T-helper 2 cell treated with Interferon-gamma antibody and Interleukin-4, amounts not matched to agents 5 μg/mL and 100 μg/mL, for 36 hours (primary cell): ENCODE data around the gene RPLP2.

Experiments used
- DNase-seq: peaks from one replicate; pipeline ENCODE4 v3.0.0; 2021; ENCODE audit warnings: low spot score
- H3K27ac Mint-ChIP-seq: one replicate; pipeline ENCODE4 v1.8.0; 2021; ENCODE audit warnings: mild to moderate bottlenecking, mixed read lengths
- H3K27me3 Mint-ChIP-seq: one replicate; pipeline ENCODE4 v1.8.0; 2021; ENCODE audit warnings: low read depth, mixed read lengths
- H3K36me3 Mint-ChIP-seq: one replicate; pipeline ENCODE4 v1.8.0; 2021; ENCODE audit warnings: low read depth, mixed read lengths
- H3K4me1 Mint-ChIP-seq: one replicate; pipeline ENCODE4 v1.8.0; 2021; ENCODE audit warnings: low read depth, mixed read lengths
- H3K4me3 Mint-ChIP-seq: one replicate; pipeline ENCODE4 v1.8.0; 2022; ENCODE audit warnings: mild to moderate bottlenecking, moderate library complexity, mixed read lengths
- H3K9me3 Mint-ChIP-seq: one replicate; pipeline ENCODE4 v1.8.0; 2021; ENCODE audit warnings: mixed read lengths

The RPLP2 gene

DNA sequence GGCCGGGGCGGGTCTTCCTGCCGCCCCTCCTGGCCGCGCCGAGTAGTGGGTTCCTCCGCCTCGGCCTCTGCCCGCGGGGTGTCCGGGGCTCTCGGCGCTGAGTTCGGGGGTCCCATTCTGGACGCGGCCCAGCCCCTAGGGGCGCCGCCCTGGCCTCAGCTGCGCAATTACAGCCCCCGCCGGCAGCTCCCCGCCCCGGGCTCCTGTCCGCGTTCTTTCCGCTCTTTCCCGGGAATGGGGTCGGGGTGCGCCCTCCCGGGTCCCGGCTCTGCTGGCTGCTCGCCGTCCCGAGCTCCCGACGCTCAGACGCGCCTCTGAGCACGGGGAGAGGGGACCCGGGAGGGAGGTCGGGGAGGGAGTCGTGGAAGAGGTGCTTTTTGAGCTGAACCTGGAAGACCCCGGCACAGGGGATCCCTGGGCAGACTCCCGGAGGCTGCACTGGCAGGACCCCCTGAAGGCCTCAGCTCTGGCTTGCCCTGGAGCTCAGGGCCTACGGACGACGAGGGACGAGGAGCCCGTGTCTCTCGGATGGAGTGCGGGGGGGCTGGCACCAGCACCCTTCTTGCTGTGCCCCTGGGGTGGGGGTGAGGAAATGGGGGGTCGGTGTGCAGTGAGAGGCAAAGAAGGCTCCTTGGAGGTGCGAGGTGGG lies 33.4 kb downstream of the RPLP2 start:
- no peak overlapping the region for H3K27ac Mint-ChIP-seq
- DNase-seq = no peak
- H3K9me3 Mint-ChIP-seq = no peaks in the 10 kb centered on the region
- peak overlapping the region; percentile 73 for H3K4me3 Mint-ChIP-seq
- no peaks in the 10 kb centered on the region for H3K27me3 Mint-ChIP-seq
- H3K4me1 Mint-ChIP-seq = peaks cover 10% of the 10 kb centered on the region
- H3K36me3 Mint-ChIP-seq = peaks cover 10% of the 10 kb centered on the region

GRCh38 chr11:843818-844692 lies 34.3 kb downstream of the RPLP2 start:
- Mint-ChIP-seq H3K4me3 (peak overlapping the region; percentile 73), H3K27ac (no peak overlapping the region), H3K27me3 (peaks cover 5% of the 10 kb centered on the region), H3K9me3 (no peaks in the 10 kb centered on the region), H3K4me1 (peaks cover 10% of the 10 kb centered on the region), H3K36me3 (peaks cover 5% of the 10 kb centered on the region)
- DNase-seq = no peak

DNA sequence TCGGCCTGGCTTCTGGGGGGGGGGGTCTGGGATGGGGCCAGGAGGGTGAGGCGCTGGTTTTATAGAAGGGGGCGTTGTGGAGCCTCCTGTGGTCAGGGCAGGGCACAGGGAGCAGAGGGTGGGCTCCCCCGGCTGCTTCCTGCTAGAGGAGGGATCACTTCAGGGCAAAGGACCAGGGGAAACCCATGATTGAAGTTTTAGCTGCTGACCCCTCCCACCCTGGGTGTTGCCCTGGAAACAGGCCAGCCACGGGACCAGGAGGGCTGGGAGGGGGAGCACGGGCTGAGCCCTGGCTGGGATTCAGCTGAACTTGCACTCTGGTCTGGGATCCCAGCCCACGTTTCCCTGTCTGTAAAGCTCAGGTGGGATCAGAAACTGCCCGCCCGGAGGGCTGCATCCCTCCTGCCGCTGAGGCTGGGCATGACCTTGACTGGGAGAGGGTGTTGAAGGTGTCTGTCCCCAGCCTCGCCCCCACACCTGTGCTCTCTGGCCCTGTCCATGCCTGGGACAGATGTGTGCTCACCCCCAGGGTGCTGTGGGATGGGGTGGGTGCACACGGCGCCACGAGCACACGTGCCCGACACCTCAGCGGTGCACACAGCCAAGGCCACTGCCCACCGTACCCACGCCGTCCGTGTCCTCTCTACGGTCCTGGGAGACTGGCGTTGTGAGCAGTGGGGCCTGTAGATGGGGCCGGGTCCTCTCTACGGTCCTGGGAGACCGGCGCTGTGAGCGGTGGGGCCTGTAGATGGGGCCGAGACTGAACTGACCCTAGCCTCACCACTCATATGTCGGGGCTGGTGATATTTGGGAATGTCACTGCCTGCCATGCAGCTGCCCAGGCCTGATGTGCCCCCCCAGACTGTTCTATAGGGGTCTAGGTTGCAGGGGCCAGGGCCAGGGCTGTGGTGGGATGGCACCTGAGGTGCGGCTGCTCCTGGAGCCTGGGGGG lies 35.2 kb downstream of the RPLP2 start:
- no peak overlapping the region for H3K4me3 Mint-ChIP-seq
- DNase-seq = no peak
- H3K27me3 Mint-ChIP-seq = peaks cover 8% of the 10 kb centered on the region
- peaks cover 10% of the 10 kb centered on the region for H3K4me1 Mint-ChIP-seq
- H3K27ac Mint-ChIP-seq = no peak overlapping the region
- peaks cover 4% of the 10 kb centered on the region for H3K36me3 Mint-ChIP-seq
- no peaks in the 10 kb centered on the region for H3K9me3 Mint-ChIP-seq

DNA sequence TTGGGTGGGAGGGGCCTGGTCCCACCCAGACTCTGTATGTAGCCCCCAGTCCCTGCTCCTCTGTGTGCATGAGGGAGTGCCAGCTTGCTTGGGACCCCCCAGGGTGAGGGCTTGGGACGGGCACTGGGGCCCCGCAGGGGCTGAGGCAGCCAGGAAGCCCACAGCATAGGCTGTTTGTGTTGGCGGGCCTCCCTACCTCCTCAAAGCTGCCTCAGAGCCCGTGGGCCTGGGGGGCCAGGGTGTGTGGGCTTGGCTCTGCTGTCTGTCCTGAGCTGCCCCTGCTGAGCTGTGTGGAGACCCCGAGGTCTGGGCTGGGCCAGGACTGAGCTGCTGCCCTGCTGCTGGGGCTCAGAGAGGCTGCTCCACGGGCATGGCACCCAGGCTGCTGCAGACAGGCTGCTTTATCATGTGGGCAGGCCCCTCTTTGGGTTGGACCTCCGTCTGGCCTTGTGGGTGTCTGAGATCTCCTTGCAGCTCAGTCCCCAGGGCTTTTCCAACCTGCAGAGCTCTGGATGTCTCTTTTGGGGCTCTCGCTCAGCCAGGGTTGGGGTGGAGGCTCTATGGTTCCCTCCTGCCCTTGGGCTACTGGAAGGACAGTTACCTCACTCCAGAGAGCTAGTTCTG lies 36.2 kb downstream of the RPLP2 start:
- Mint-ChIP-seq H3K36me3 (no peaks in the 10 kb centered on the region), H3K9me3 (no peaks in the 10 kb centered on the region), H3K4me3 (no peak overlapping the region), H3K27ac (no peak overlapping the region), H3K27me3 (peaks cover 8% of the 10 kb centered on the region), H3K4me1 (peaks cover 4% of the 10 kb centered on the region)
- DNase-seq = no peak

DNA sequence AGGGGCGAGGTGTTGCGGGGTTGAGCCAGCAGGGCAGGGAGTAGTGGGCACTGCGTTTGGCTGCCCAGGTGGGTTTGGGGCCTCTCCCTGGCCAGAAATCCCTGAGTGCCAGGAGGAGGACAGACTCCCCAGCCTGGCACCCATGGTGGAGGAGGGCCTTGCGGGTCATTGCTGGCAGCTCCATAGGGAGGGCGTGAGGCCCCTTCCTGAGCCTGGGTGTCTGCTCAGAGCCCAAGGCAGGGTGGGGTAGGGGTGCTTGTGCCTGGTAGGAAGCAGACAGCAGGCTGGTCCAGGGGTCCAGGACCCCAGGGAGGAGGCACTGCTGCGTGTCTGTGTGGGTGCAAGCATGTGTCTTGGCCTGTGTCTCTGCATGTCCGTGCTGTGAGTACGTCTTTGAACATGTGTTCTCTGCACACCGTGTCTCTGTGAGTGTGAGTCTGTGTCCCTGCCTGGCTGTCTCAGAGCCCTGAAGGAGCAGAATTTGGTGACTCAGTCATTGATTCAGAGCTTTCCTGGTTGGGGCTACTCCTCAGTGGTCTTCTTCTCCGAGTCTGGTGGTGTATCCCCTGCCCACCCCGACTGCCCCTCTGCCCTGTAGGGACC lies 36.8 kb downstream of the RPLP2 start:
- DNase-seq = no peak

DNA sequence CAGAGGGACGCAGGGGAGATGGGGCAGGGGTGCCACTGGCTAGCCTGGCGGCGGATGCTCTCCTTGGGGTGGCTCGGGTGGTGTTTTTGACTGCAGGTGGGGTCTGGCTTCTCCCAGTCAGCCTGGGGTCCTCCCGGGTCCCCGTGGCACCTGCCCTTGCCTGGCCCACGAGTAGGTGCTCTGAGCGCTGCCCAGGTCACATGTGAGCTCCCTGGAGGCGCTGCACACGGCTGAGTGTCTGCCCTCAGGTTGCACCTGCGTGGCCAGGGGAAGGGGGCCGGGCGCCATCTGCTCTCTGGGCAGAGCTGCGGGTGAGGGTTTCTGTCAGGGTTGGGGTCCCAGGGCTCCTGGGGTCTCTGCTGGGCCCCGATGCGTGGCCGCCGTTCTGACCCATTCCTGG lies 38.1 kb downstream of the RPLP2 start:
- peaks cover 4% of the 10 kb centered on the region for H3K4me1 Mint-ChIP-seq
- no peaks in the 10 kb centered on the region for H3K36me3 Mint-ChIP-seq
- H3K9me3 Mint-ChIP-seq = no peaks in the 10 kb centered on the region
- no peak for DNase-seq
- H3K27ac Mint-ChIP-seq = no peak overlapping the region
- H3K4me3 Mint-ChIP-seq = no peak overlapping the region
- peaks cover 8% of the 10 kb centered on the region for H3K27me3 Mint-ChIP-seq

More for the DNA sequence above, 36.8 kb downstream of the RPLP2 start:
- Mint-ChIP-seq H3K27me3 (peaks cover 8% of the 10 kb centered on the region), H3K4me1 (peaks cover 4% of the 10 kb centered on the region), H3K4me3 (no peak overlapping the region), H3K9me3 (no peaks in the 10 kb centered on the region), H3K36me3 (no peaks in the 10 kb centered on the region), H3K27ac (no peak overlapping the region)

DNA sequence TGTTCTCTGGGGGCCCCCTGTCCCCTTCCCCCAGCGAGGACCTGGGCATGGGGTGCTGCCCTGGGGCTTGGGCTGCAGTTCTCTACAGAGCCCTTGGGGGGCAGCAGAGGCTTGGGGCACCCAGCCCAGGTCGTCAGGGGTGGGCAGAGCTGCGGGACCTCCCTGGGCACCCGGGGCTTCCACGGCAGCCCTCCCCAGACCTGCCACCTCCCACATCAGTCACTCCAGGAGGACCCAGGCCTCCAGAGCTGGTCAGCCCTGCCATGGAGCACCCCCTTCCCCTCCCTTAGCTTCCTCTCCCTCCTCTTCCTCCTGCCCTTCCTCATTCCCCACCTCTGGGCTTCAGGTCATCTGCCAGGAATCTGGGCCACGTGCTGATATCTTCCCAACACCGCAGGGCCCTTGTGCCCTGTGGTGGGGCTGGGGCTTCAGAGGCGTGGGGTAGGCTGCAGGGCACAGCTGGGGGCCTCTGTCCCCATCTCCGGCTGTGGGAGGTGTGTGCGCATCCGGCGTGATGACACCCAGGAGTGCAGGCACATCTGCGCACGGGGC lies 38.7 kb downstream of the RPLP2 start:
- Mint-ChIP-seq H3K4me3 (peak overlapping the region; percentile 55), H3K27ac (no peak overlapping the region), H3K9me3 (no peaks in the 10 kb centered on the region), H3K27me3 (peaks cover 8% of the 10 kb centered on the region), H3K36me3 (no peaks in the 10 kb centered on the region), H3K4me1 (peaks cover 4% of the 10 kb centered on the region)
- DNase-seq = peak; percentile 52

DNA sequence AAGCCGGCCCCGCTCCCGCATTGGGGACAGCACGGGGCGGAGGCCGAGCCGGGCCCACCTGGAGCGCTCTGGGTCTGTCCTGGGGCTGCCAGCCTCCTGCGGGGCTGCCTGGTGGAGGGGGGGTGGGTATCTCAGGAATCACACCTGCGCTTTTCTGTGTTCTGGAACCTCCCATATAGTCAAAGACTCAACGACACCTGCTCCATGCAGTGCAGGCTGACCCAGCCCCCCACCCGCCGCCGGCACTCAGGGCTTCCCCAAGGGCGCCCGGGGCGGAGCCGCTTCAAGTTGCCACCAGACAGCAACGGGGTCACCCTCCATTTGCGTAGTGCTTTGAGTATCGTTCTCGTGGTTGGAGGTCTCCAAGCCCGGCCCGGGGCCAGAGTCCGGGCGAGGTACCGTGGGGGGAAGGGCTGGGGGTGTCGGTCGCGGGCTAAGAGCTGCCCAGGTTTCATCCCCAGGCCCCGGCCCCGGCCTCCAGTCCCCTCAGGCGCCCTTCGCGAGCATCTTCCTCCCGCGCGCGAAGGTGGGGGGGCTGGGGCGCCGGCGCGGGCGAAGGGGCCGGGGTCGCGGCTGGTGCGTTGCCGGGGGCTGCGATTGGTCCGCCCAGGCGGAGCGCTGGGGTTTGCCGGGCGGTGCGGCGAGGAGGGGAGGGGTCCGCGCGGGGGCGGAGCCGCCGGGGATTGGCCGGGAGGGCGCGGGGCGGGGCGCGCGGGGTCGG lies 39.5 kb downstream of the RPLP2 start:
- no peak overlapping the region for H3K27ac Mint-ChIP-seq
- H3K36me3 Mint-ChIP-seq = no peaks in the 10 kb centered on the region
- no peak for DNase-seq
- no peaks in the 10 kb centered on the region for H3K4me1 Mint-ChIP-seq
- no peaks in the 10 kb centered on the region for H3K9me3 Mint-ChIP-seq
- peak overlapping the region; percentile 64 for H3K4me3 Mint-ChIP-seq
- H3K27me3 Mint-ChIP-seq = peaks cover 8% of the 10 kb centered on the region

DNA sequence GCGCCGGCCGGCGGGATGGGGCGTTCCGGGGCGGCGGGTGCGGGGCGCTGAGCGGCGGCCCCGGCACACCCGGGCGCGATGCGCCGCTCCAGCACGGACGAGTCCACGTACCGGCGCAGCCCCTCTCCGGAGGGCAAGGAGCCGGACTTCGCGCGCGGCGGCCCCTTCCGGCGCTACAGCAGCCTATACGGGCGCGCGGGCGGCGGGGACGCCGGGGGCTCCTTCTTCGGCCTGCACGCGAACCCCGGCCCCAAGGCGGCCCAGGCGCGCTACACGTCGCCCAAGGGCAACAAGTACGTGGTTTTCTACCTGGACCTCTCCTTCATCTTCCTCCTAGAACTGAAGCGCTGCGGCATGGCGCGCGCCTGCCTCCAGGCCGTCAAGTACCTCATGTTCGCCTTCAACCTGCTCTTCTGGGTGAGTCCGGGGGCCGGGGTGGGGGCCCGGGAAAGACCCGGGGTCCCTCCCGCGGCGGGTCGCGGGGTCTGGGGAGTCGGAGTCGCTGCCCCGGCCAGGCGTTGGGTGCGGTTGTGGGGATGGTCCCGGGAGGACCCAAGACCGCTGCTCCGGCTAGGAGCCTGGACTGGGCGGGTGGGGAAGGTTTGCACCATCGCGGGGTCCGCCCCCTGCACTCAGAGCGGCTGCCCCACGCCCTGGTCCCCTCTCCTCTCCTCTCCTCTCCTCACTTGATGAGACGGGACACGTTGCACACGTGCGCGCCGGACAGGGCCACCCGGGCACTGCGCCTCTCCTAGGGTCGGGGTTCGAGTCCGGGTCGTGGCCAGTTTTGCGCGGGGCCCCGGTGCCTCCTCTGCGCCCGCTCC lies 40.4 kb downstream of the RPLP2 start:
- Mint-ChIP-seq H3K9me3 (no peaks in the 10 kb centered on the region), H3K27me3 (peaks cover 8% of the 10 kb centered on the region), H3K36me3 (no peaks in the 10 kb centered on the region), H3K4me1 (no peaks in the 10 kb centered on the region), H3K4me3 (no peak overlapping the region), H3K27ac (no peak overlapping the region)
- DNase-seq = no peak

GRCh38 chr11:850775-851763 lies 41.3 kb downstream of the RPLP2 start:
- Mint-ChIP-seq H3K27ac (no peak overlapping the region), H3K9me3 (no peaks in the 10 kb centered on the region), H3K27me3 (peaks cover 8% of the 10 kb centered on the region), H3K4me3 (no peak overlapping the region), H3K36me3 (no peaks in the 10 kb centered on the region), H3K4me1 (no peaks in the 10 kb centered on the region)
- no peak for DNase-seq

DNA sequence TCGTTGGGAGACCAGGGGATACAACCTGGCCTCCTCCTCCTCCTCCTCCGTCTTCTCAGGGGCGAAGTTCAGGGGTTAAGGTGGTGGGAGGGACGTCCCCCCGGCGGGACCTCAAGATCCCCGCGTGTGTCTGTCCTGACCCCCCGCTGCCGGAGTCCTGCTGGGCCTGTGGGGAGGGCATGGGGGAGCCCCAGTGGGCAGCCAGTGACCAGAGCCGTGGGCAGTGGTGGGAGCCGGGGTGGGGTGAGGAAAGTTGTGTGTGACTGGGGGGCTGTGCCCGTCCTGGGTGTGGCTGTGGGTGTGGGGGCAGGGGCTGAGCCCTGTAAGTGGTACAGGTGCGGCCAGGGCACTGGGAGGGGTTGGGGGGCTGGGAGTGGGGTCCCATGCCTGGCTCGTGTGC lies 43.0 kb downstream of the RPLP2 start:
- no peaks in the 10 kb centered on the region for H3K9me3 Mint-ChIP-seq
- no peak overlapping the region for H3K4me3 Mint-ChIP-seq
- no peaks in the 10 kb centered on the region for H3K4me1 Mint-ChIP-seq
- H3K27ac Mint-ChIP-seq = no peak overlapping the region
- H3K36me3 Mint-ChIP-seq = no peaks in the 10 kb centered on the region
- H3K27me3 Mint-ChIP-seq = peaks cover 8% of the 10 kb centered on the region
- DNase-seq = no peak
